ENCODE data around the gene FLNB. TPM values are rescaled to one million over a fixed set of nuclear protein-coding genes. Genes with fewer than 3 reads are reported as not detected.

The FLNB gene
- total and polyA plus RNA-seq, 2 of the 8 experiments (the other 6 are each of a cell fraction or from before 2014, with no cell fraction given), result 72.3 to 118 TPM

DNA sequence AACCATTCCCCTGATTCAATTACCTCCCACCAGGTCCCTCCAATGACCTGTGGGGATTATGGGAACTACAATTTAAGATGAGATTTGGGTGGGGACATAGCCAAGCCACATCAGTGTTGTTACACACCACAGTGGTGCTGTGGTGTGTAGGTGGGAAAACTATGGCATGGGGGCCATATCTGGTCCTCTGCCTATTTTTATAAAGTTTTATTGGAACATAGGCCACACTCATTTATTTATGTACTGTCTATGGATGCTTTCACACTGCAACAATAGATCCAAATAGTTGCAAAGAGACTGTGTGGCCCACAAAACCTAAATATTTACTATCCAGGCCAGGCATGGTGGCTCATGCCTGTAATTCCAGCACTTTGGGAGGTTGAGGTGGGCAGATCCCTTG lies 46.4 kb downstream of the FLNB start:
- Histone ChIP-seq H2BK20ac (ENCODE audit: low read length) (no peak overlapping the region), H3K9ac (replicated peaks in 1 of 4; ENCODE audit: extremely low read depth in 1 of 4, low read depth in 3 of 4, low read length in 3 of 4) (no peak overlapping the region), H4K5ac (ENCODE audit: insufficient read length, low read depth, low read length) (no peak overlapping the region), H3K79me2 (ENCODE audit: control insufficient read depth in 1 of 2, insufficient read depth in 2 of 2, low read length in 2 of 2) (peaks cover 12 to 91% of the 10 kb centered on the region in 2 experiments), H3K18ac (ENCODE audit: extremely low read depth, low read length) (no peak overlapping the region), H3K4me3 (ENCODE audit: extremely low read depth in 1 of 4, insufficient read depth in 2 of 4, low read depth in 3 of 4, low read length in 4 of 4) (no peak overlapping the region), H3K23ac (ENCODE audit: insufficient read length) (no peak overlapping the region), H2BK15ac (ENCODE audit: low read length) (no peak overlapping the region), H3K79me1 (ENCODE audit: low read depth, low read length) (peaks cover 20% of the 10 kb centered on the region), H3K9me3 (ENCODE audit: insufficient read depth in 2 of 2, low read depth in 1 of 2, low read length in 1 of 2) (no peaks in the 10 kb centered on the region), H3K23me2 (ENCODE audit: low read depth, low read length) (no peaks in the 10 kb centered on the region), H3K27ac (ENCODE audit: low read depth, low read length) (no peak overlapping the region), H3K4ac (replicated peaks; ENCODE audit: insufficient read length, low read depth, low read length) (no peak overlapping the region), H2BK120ac (replicated peaks; ENCODE audit: low read depth, low read length) (no peak overlapping the region), H3K4me2 (ENCODE audit: insufficient read depth in 1 of 2, low read depth in 2 of 2, low read length in 2 of 2) (no peak overlapping the region), H4K91ac (replicated peaks; ENCODE audit: insufficient read length, low read length) (no peak overlapping the region), H3K14ac (ENCODE audit: insufficient read length) (no peak overlapping the region), H4K8ac (ENCODE audit: extremely low read depth, insufficient read depth, low read length) (no peak overlapping the region), H3K36me3 (ENCODE audit: control insufficient read depth in 2 of 4, insufficient read depth in 4 of 4, low read length in 3 of 4) (no peaks in the 10 kb centered on the region), H3K27me3 (replicated peaks in 1 of 4; ENCODE audit: control insufficient read depth in 3 of 4, extremely low read depth in 1 of 4, insufficient read depth in 3 of 4, low read length in 3 of 4) (no peaks in the 10 kb centered on the region), H2AFZ (ENCODE audit: low read length) (no peak overlapping the region), H2AK5ac (ENCODE audit: low read depth, low read length) (no peak overlapping the region), H3K56ac (replicated peaks; ENCODE audit: insufficient read length, low read depth, low read length) (no peak overlapping the region), H2BK12ac (ENCODE audit: low read depth, low read length) (no peak overlapping the region), H4K20me1 (replicated peaks in 1 of 2; ENCODE audit: control insufficient read depth in 1 of 2, insufficient read depth in 2 of 2, low read length in 2 of 2) (peaks cover 3 to 8% of the 10 kb centered on the region in 2 experiments), H2BK5ac (ENCODE audit: low read depth, low read length) (no peak overlapping the region), H3K4me1 (replicated peaks in 1 of 4; ENCODE audit: control insufficient read depth in 3 of 4, insufficient read depth in 4 of 4, low read length in 3 of 4) (peaks cover 3 to 20% (median 13%) of the 10 kb centered on the region in 4 experiments)
- ChIA-PET POLR2A (ENCODE audit: partially characterized antibody) (interaction anchor here (0.7 kb wide), 1 partner anchor 45 kb away, joined by 3 read pairs; no protein-coding TSS in a partner anchor), CTCF (ENCODE audit: partially characterized antibody) (interaction anchor here (0.5 to 2.7 kb wide), 4 partner anchors 9 to 78 kb away, joined by 3 to 17 read pairs (median 4); no protein-coding TSS in a partner anchor)
- FAIRE-seq, result no peak
- DNase-seq (ENCODE audit: low read depth in 1 of 2, low spot score in 2 of 2), result no peak
- no peak for TF ChIP-seq POLR2A (IDR thresholded peaks at IDR 0.05; ENCODE audit: control extremely low read depth in 1 of 2, low read depth in 2 of 2, low read length in 2 of 2)
- no peak for TF ChIP-seq SP4 (IDR thresholded peaks at IDR 0.05; ENCODE audit: low read length)
- no peak for TF ChIP-seq FOSL1 (IDR thresholded peaks at IDR 0.05; ENCODE audit: insufficient read depth, low read depth, low read length)
- TF ChIP-seq, protein P1, sequence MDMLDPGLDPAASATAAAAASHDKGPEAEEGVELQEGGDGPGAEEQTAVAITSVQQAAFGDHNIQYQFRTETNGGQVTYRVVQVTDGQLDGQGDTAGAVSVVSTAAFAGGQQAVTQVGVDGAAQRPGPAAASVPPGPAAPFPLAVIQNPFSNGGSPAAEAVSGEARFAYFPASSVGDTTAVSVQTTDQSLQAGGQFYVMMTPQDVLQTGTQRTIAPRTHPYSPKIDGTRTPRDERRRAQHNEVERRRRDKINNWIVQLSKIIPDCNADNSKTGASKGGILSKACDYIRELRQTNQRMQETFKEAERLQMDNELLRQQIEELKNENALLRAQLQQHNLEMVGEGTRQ (IDR thresholded peaks at IDR 0.05; ENCODE audit: low read length), result no peak
- no peak for TF ChIP-seq SRF (IDR thresholded peaks at IDR 0.05; ENCODE audit: low read depth, low read length)
- no peak for TF ChIP-seq TEAD4 (IDR thresholded peaks at IDR 0.05; ENCODE audit: low read depth, low read length)
- TF ChIP-seq EGR1 (IDR thresholded peaks at IDR 0.05; ENCODE audit: borderline replicate concordance, low read depth, low read length), result no peak
